ENCODE results near the gene AKAP12.

- TF ChIP-seq CTCF (IDR thresholded peaks at IDR 0.05; ENCODE audit: low read depth, low read length, poor library complexity, severe bottlenecking) (no peak), EZH2phosphoT487 (IDR thresholded peaks at IDR 0.05; ENCODE audit: borderline replicate concordance, low read length) (no peak)
Observed at GRCh38 chr6:151241853-151242252, 2.1 kb downstream of the AKAP12 start.

All from DOHH2 (cell line).